WTC11 (cell line): ENCODE results near the gene CLASP2. TPM values are rescaled to one million over a fixed set of nuclear protein-coding genes. Genes with fewer than 3 reads are reported as not detected.
"Not testable (repeated sequence)": the region's sequence is repeated elsewhere in the genome, so short reads cannot be mapped to it uniquely, and the experiment has no call there.

Experiments
- ATAC-seq: fragments of 200-7000 bp; cut with Tn5 transposase; 2 replicates; pipeline ENCODE4 v1.10.0; 2021; ENCODE audit warnings: mild to moderate bottlenecking, moderate library complexity
- CTCF ChIA-PET: fragments of 300-600 bp; sonication (Branson Sonifier 250); formaldehyde crosslinking; loops from one replicate; lab custom pipeline; 2021; ENCODE audit warnings: antibody characterized with exemption; lab: Charles Lee
- POLR2A ChIA-PET: fragments of 350-600 bp; sonication (Branson Sonifier 250); formaldehyde crosslinking; loops from one replicate; lab custom pipeline; 2021; ENCODE audit warnings: antibody characterized with exemption; lab: Charles Lee
- DNase-seq: peaks from one replicate; pipeline ENCODE4 v3.0.0; 2021; ENCODE audit warnings: low spot score
- H3K27ac Mint-ChIP-seq: 2 replicates; pipeline ENCODE4 v1.8.0; 2021; ENCODE audit warnings: mixed read lengths
- H3K27me3 Mint-ChIP-seq: 2 replicates; pipeline ENCODE4 v1.8.0; 2021; ENCODE audit warnings: low read depth, mild to moderate bottlenecking, moderate library complexity, mixed read lengths
- H3K36me3 Mint-ChIP-seq: 2 replicates; pipeline ENCODE4 v1.8.0; 2021; ENCODE audit warnings: mixed read lengths
- H3K4me1 Mint-ChIP-seq: 2 replicates; pipeline ENCODE4 v1.8.0; 2022; ENCODE audit warnings: mixed read lengths
- H3K4me3 Mint-ChIP-seq: 2 replicates; pipeline ENCODE4 v1.8.0; 2021; ENCODE audit warnings: mild to moderate bottlenecking, moderate library complexity, mixed read lengths
- H3K9me3 Mint-ChIP-seq: 2 replicates; pipeline ENCODE4 v1.8.0; 2021; ENCODE audit warnings: mixed read lengths
- CREM ChIP-seq: sonication (generic); formaldehyde crosslinking; IDR thresholded peaks from 2 replicates; pipeline ENCODE4 v1.8.1; 2022; ENCODE audit warnings: mild to moderate bottlenecking, missing genetic modification reagents, moderate library complexity
- NFYB ChIP-seq: sonication (generic); formaldehyde crosslinking; conservative IDR thresholded peaks from 2 replicates; pipeline ENCODE4 v1.8.0; 2022; ENCODE audit warnings: low read depth, missing genetic modification reagents
- SMAD4 ChIP-seq: sonication (generic); formaldehyde crosslinking; IDR thresholded peaks from 2 replicates; pipeline ENCODE4 v1.8.0; 2022; ENCODE audit warnings: mild to moderate bottlenecking, missing genetic modification reagents
- ZNF219 ChIP-seq: sonication (generic); formaldehyde crosslinking; IDR thresholded peaks from 2 replicates; pipeline ENCODE4 v1.8.0; 2023; ENCODE audit warnings: missing genetic modification reagents, mild to moderate bottlenecking, borderline replicate concordance
- ZNF317 ChIP-seq: sonication (generic); formaldehyde crosslinking; IDR thresholded peaks from 2 replicates; pipeline ENCODE4 v1.8.1; 2023; ENCODE audit warnings: low read depth, mild to moderate bottlenecking, moderate library complexity, missing genetic modification reagents, borderline replicate concordance
- ZNF423 ChIP-seq: fragments of 250-450 bp; sonication (Bioruptor Pico); IDR thresholded peaks from 2 replicates; pipeline ENCODE4 v2.1.2; 2022; ENCODE audit warnings: mild to moderate bottlenecking, moderate library complexity
- total RNA-seq: library from RNA; stranded (reverse); gene quantifications from 3 replicates; pipeline ENCODE4 v1.2.3, GENCODE V29; 2021
- TF ChIP-seq, protein P1 (sequence below): fragments of 250-450 bp; sonication (Bioruptor Pico); IDR thresholded peaks from 2 replicates; pipeline ENCODE4 v1.9.0; 2021; ENCODE audit warnings: mild to moderate bottlenecking, borderline replicate concordance
- TF ChIP-seq, protein P2 (sequence below): sonication (generic); formaldehyde crosslinking; IDR thresholded peaks from 2 replicates; pipeline ENCODE4 v1.8.0; 2023; ENCODE audit warnings: missing genetic modification reagents
- TF ChIP-seq, protein P3 (sequence below): sonication (generic); formaldehyde crosslinking; IDR thresholded peaks from 2 replicates; pipeline ENCODE4 v1.8.1; 2023; ENCODE audit warnings: mild to moderate bottlenecking, missing genetic modification reagents, moderate library complexity
- TF ChIP-seq, protein P4 (sequence below): sonication (generic); formaldehyde crosslinking; IDR thresholded peaks from 2 replicates; pipeline ENCODE4 v1.8.0; 2022; ENCODE audit warnings: missing genetic modification reagents
- TF ChIP-seq, protein P5 (sequence below): sonication (generic); formaldehyde crosslinking; IDR thresholded peaks from 2 replicates; pipeline ENCODE4 v1.8.1; 2023; ENCODE audit warnings: mild to moderate bottlenecking, missing genetic modification reagents
- TF ChIP-seq, protein P6 (sequence below): sonication (generic); formaldehyde crosslinking; IDR thresholded peaks from 2 replicates; pipeline ENCODE4 v1.8.0; 2022; ENCODE audit warnings: mild to moderate bottlenecking, missing genetic modification reagents
- TF ChIP-seq, protein P7 (sequence below): fragments of 250-450 bp; sonication (Bioruptor Pico); IDR thresholded peaks from 2 replicates; pipeline ENCODE4 v1.9.0; 2021; ENCODE audit warnings: mild to moderate bottlenecking
- TF ChIP-seq, protein P8 (sequence below): sonication (generic); formaldehyde crosslinking; IDR thresholded peaks from 2 replicates; pipeline ENCODE4 v1.8.1; 2023; ENCODE audit warnings: mild to moderate bottlenecking, missing genetic modification reagents, moderate library complexity
- TF ChIP-seq, protein P9 (sequence below): sonication (generic); formaldehyde crosslinking; IDR thresholded peaks from 2 replicates; pipeline ENCODE4 v1.8.1; 2022; ENCODE audit warnings: low read depth, mild to moderate bottlenecking, moderate library complexity, missing genetic modification reagents, borderline replicate concordance
- TF ChIP-seq, protein P10 (sequence below): sonication (generic); formaldehyde crosslinking; IDR thresholded peaks from 2 replicates; pipeline ENCODE4 v1.8.1; 2022; ENCODE audit warnings: low read depth, missing genetic modification reagents, borderline replicate concordance
- TF ChIP-seq, protein P11 (sequence below): sonication (generic); formaldehyde crosslinking; IDR thresholded peaks from 2 replicates; pipeline ENCODE4 v1.8.1; 2023; ENCODE audit warnings: mild to moderate bottlenecking, missing genetic modification reagents

CLASP2 gene
- total RNA-seq, 1 experiment from 2014 or later: 56.7 TPM

DNA sequence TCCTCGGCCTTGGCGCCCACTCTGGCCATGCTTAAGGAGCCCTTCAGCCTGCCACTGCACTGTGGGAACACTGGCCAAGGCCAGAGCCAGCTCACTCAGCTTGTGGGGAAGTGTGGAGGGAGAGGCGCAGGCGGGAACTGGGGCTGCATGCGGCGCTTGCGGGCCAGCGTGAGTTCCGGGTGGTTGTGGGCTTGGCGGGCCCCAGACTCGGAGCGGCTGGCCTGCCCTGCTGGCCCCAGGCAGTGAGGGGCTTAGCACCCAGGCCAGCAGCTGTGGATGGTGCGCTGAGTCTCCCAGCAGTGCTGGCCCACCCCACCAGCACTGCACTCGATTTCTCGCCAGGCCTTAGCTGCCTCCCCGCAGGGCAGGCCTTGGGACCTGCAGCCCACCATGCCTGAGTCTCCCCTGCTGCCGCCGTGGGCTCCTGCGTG is 264.7 kb downstream of the CLASP2 start:
- ATAC-seq: no peak
- H3K4me1 Mint-ChIP-seq: peaks cover 10% of the 10 kb centered on the region
- DNase-seq: no peak
- ChIA-PET POLR2A (no interaction called here), CTCF (no interaction called here)
- peaks cover 10% of the 10 kb centered on the region for H3K27me3 Mint-ChIP-seq
- H3K36me3 Mint-ChIP-seq: peaks cover 65% of the 10 kb centered on the region
- no peak overlapping the region for H3K27ac Mint-ChIP-seq
- H3K9me3 Mint-ChIP-seq: peaks cover 32% of the 10 kb centered on the region
- TF ChIP-seq, protein P1, sequence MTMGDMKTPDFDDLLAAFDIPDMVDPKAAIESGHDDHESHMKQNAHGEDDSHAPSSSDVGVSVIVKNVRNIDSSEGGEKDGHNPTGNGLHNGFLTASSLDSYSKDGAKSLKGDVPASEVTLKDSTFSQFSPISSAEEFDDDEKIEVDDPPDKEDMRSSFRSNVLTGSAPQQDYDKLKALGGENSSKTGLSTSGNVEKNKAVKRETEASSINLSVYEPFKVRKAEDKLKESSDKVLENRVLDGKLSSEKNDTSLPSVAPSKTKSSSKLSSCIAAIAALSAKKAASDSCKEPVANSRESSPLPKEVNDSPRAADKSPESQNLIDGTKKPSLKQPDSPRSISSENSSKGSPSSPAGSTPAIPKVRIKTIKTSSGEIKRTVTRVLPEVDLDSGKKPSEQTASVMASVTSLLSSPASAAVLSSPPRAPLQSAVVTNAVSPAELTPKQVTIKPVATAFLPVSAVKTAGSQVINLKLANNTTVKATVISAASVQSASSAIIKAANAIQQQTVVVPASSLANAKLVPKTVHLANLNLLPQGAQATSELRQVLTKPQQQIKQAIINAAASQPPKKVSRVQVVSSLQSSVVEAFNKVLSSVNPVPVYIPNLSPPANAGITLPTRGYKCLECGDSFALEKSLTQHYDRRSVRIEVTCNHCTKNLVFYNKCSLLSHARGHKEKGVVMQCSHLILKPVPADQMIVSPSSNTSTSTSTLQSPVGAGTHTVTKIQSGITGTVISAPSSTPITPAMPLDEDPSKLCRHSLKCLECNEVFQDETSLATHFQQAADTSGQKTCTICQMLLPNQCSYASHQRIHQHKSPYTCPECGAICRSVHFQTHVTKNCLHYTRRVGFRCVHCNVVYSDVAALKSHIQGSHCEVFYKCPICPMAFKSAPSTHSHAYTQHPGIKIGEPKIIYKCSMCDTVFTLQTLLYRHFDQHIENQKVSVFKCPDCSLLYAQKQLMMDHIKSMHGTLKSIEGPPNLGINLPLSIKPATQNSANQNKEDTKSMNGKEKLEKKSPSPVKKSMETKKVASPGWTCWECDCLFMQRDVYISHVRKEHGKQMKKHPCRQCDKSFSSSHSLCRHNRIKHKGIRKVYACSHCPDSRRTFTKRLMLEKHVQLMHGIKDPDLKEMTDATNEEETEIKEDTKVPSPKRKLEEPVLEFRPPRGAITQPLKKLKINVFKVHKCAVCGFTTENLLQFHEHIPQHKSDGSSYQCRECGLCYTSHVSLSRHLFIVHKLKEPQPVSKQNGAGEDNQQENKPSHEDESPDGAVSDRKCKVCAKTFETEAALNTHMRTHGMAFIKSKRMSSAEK (CRISPR knock-in tag): no peak
- TF ChIP-seq, protein P2, sequence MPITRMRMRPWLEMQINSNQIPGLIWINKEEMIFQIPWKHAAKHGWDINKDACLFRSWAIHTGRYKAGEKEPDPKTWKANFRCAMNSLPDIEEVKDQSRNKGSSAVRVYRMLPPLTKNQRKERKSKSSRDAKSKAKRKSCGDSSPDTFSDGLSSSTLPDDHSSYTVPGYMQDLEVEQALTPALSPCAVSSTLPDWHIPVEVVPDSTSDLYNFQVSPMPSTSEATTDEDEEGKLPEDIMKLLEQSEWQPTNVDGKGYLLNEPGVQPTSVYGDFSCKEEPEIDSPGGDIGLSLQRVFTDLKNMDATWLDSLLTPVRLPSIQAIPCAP: no peak
- TF ChIP-seq, protein P3, sequence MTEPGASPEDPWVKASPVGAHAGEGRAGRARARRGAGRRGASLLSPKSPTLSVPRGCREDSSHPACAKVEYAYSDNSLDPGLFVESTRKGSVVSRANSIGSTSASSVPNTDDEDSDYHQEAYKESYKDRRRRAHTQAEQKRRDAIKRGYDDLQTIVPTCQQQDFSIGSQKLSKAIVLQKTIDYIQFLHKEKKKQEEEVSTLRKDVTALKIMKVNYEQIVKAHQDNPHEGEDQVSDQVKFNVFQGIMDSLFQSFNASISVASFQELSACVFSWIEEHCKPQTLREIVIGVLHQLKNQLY (CRISPR knock-in tag): no peak
- TF ChIP-seq, protein P4, sequence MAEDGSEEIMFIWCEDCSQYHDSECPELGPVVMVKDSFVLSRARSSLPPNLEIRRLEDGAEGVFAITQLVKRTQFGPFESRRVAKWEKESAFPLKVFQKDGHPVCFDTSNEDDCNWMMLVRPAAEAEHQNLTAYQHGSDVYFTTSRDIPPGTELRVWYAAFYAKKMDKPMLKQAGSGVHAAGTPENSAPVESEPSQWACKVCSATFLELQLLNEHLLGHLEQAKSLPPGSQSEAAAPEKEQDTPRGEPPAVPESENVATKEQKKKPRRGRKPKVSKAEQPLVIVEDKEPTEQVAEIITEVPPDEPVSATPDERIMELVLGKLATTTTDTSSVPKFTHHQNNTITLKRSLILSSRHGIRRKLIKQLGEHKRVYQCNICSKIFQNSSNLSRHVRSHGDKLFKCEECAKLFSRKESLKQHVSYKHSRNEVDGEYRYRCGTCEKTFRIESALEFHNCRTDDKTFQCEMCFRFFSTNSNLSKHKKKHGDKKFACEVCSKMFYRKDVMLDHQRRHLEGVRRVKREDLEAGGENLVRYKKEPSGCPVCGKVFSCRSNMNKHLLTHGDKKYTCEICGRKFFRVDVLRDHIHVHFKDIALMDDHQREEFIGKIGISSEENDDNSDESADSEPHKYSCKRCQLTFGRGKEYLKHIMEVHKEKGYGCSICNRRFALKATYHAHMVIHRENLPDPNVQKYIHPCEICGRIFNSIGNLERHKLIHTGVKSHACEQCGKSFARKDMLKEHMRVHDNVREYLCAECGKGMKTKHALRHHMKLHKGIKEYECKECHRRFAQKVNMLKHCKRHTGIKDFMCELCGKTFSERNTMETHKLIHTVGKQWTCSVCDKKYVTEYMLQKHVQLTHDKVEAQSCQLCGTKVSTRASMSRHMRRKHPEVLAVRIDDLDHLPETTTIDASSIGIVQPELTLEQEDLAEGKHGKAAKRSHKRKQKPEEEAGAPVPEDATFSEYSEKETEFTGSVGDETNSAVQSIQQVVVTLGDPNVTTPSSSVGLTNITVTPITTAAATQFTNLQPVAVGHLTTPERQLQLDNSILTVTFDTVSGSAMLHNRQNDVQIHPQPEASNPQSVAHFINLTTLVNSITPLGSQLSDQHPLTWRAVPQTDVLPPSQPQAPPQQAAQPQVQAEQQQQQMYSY (CRISPR knock-in tag): no peak
- TF ChIP-seq, protein P5, sequence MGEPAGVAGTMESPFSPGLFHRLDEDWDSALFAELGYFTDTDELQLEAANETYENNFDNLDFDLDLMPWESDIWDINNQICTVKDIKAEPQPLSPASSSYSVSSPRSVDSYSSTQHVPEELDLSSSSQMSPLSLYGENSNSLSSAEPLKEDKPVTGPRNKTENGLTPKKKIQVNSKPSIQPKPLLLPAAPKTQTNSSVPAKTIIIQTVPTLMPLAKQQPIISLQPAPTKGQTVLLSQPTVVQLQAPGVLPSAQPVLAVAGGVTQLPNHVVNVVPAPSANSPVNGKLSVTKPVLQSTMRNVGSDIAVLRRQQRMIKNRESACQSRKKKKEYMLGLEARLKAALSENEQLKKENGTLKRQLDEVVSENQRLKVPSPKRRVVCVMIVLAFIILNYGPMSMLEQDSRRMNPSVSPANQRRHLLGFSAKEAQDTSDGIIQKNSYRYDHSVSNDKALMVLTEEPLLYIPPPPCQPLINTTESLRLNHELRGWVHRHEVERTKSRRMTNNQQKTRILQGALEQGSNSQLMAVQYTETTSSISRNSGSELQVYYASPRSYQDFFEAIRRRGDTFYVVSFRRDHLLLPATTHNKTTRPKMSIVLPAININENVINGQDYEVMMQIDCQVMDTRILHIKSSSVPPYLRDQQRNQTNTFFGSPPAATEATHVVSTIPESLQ: no peak
- no peak for TF ChIP-seq ZNF423 (CRISPR knock-in tag)
- TF ChIP-seq, protein P6, sequence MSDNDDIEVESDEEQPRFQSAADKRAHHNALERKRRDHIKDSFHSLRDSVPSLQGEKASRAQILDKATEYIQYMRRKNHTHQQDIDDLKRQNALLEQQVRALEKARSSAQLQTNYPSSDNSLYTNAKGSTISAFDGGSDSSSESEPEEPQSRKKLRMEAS: no peak
- TF ChIP-seq, protein P7, sequence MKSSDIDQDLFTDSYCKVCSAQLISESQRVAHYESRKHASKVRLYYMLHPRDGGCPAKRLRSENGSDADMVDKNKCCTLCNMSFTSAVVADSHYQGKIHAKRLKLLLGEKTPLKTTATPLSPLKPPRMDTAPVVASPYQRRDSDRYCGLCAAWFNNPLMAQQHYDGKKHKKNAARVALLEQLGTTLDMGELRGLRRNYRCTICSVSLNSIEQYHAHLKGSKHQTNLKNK (CRISPR knock-in tag): no peak
- TF ChIP-seq NFYB (CRISPR knock-in tag): no peak
- TF ChIP-seq, protein P8, sequence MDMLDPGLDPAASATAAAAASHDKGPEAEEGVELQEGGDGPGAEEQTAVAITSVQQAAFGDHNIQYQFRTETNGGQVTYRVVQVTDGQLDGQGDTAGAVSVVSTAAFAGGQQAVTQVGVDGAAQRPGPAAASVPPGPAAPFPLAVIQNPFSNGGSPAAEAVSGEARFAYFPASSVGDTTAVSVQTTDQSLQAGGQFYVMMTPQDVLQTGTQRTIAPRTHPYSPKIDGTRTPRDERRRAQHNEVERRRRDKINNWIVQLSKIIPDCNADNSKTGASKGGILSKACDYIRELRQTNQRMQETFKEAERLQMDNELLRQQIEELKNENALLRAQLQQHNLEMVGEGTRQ (CRISPR knock-in tag): no peak
- TF ChIP-seq CREM (CRISPR knock-in tag): no peak
- no peak for TF ChIP-seq SMAD4
- no peak for TF ChIP-seq ZNF317 (CRISPR knock-in tag)
- TF ChIP-seq, protein P9, sequence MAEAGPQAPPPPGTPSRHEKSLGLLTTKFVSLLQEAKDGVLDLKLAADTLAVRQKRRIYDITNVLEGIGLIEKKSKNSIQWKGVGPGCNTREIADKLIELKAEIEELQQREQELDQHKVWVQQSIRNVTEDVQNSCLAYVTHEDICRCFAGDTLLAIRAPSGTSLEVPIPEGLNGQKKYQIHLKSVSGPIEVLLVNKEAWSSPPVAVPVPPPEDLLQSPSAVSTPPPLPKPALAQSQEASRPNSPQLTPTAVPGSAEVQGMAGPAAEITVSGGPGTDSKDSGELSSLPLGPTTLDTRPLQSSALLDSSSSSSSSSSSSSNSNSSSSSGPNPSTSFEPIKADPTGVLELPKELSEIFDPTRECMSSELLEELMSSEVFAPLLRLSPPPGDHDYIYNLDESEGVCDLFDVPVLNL (CRISPR knock-in tag): no peak
- TF ChIP-seq, protein P10, sequence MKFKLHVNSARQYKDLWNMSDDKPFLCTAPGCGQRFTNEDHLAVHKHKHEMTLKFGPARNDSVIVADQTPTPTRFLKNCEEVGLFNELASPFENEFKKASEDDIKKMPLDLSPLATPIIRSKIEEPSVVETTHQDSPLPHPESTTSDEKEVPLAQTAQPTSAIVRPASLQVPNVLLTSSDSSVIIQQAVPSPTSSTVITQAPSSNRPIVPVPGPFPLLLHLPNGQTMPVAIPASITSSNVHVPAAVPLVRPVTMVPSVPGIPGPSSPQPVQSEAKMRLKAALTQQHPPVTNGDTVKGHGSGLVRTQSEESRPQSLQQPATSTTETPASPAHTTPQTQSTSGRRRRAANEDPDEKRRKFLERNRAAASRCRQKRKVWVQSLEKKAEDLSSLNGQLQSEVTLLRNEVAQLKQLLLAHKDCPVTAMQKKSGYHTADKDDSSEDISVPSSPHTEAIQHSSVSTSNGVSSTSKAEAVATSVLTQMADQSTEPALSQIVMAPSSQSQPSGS: no peak
- TF ChIP-seq ZNF219 (CRISPR knock-in tag): no peak
- TF ChIP-seq, protein P11, sequence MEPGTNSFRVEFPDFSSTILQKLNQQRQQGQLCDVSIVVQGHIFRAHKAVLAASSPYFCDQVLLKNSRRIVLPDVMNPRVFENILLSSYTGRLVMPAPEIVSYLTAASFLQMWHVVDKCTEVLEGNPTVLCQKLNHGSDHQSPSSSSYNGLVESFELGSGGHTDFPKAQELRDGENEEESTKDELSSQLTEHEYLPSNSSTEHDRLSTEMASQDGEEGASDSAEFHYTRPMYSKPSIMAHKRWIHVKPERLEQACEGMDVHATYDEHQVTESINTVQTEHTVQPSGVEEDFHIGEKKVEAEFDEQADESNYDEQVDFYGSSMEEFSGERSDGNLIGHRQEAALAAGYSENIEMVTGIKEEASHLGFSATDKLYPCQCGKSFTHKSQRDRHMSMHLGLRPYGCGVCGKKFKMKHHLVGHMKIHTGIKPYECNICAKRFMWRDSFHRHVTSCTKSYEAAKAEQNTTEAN (CRISPR knock-in tag): no peak
- no peak overlapping the region for H3K4me3 Mint-ChIP-seq

DNA sequence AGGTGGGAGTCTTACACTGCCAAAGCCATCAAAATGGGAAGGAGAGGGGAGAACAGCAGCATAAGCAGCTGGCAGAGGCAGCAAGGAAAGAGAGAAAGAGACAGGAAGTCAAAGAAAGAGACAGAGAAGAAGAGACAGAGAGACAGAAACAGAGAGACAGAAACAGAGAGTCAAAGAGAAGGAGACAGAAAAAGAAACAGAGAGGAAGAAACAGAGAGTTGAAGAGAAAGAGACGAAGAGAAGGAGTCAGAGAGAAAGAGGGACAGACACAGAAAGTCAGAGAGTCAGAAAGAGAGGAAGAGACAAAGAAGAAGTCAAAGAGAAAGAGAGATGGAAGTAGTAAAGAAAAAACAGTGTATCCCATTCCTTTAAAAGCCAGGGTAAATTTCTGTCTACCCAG is 266.1 kb downstream of the CLASP2 start:
- peaks cover 17% of the 10 kb centered on the region for H3K4me1 Mint-ChIP-seq
- CTCF ChIA-PET, POLR2A ChIA-PET, DNase-seq, H3K27ac Mint-ChIP-seq, H3K4me3 Mint-ChIP-seq, H3K27me3 Mint-ChIP-seq, ATAC-seq: not testable (repeated sequence)
- peaks cover 57% of the 10 kb centered on the region for H3K36me3 Mint-ChIP-seq
- peaks cover 25% of the 10 kb centered on the region for H3K9me3 Mint-ChIP-seq
